NB4 (cell line): ENCODE measurements around the gene PLEKHH3.
"Not testable (repeated sequence)": the region's sequence is repeated elsewhere in the genome, so short reads cannot be mapped to it uniquely, and the experiment has no call there.

Experiments used
- DNase-seq: peaks from one replicate; pipeline ENCODE4 v3.0.0; 2010; ENCODE audit warnings: low read depth
- H3K4me3 ChIP-seq: one replicate; pipeline ENCODE4 v1.5.1; 2011; ENCODE audit warnings: mild to moderate bottlenecking, low read depth, low read length, moderate library complexity
- MYC ChIP-seq: IDR thresholded peaks from 2 replicates; pipeline ENCODE4 v1.6.1; 2011; ENCODE audit warnings: low read depth, low read length
- POLR2A ChIP-seq: IDR thresholded peaks from 2 replicates; pipeline ENCODE4 v1.6.1; 2011; ENCODE audit warnings: mild to moderate bottlenecking; ENCODE audit not compliant: insufficient read length; ENCODE audit errors: extremely low read depth
- TF ChIP-seq, protein P1 (sequence below): IDR thresholded peaks from one replicate; pipeline ENCODE4 v1.5.1; 2012; ENCODE audit warnings: low read depth, low read length
- TF ChIP-seq, protein P2 (sequence below): IDR thresholded peaks from 2 replicates; pipeline ENCODE4 v1.6.1; 2011; ENCODE audit warnings: low read depth, low read length

Gene PLEKHH3

GRCh38 chr17:42672038-42672437 lies 4.8 kb downstream of the PLEKHH3 start:
- DNase-seq = no peak
- TF ChIP-seq, protein P1, sequence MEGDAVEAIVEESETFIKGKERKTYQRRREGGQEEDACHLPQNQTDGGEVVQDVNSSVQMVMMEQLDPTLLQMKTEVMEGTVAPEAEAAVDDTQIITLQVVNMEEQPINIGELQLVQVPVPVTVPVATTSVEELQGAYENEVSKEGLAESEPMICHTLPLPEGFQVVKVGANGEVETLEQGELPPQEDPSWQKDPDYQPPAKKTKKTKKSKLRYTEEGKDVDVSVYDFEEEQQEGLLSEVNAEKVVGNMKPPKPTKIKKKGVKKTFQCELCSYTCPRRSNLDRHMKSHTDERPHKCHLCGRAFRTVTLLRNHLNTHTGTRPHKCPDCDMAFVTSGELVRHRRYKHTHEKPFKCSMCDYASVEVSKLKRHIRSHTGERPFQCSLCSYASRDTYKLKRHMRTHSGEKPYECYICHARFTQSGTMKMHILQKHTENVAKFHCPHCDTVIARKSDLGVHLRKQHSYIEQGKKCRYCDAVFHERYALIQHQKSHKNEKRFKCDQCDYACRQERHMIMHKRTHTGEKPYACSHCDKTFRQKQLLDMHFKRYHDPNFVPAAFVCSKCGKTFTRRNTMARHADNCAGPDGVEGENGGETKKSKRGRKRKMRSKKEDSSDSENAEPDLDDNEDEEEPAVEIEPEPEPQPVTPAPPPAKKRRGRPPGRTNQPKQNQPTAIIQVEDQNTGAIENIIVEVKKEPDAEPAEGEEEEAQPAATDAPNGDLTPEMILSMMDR = no peak
- TF ChIP-seq, protein P2, sequence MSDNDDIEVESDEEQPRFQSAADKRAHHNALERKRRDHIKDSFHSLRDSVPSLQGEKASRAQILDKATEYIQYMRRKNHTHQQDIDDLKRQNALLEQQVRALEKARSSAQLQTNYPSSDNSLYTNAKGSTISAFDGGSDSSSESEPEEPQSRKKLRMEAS = no peak
- TF ChIP-seq MYC (no peak), POLR2A (no peak)
- H3K4me3 ChIP-seq = no peak overlapping the region

GRCh38 chr17:42670789-42671657 lies 5.8 kb downstream of the PLEKHH3 start:
- no peak overlapping the region for H3K4me3 ChIP-seq
- TF ChIP-seq POLR2A (no peak), MYC (no peak)
- TF ChIP-seq, protein P2 = no peak
- TF ChIP-seq, protein P1 = no peak
- DNase-seq = no peak

DNA sequence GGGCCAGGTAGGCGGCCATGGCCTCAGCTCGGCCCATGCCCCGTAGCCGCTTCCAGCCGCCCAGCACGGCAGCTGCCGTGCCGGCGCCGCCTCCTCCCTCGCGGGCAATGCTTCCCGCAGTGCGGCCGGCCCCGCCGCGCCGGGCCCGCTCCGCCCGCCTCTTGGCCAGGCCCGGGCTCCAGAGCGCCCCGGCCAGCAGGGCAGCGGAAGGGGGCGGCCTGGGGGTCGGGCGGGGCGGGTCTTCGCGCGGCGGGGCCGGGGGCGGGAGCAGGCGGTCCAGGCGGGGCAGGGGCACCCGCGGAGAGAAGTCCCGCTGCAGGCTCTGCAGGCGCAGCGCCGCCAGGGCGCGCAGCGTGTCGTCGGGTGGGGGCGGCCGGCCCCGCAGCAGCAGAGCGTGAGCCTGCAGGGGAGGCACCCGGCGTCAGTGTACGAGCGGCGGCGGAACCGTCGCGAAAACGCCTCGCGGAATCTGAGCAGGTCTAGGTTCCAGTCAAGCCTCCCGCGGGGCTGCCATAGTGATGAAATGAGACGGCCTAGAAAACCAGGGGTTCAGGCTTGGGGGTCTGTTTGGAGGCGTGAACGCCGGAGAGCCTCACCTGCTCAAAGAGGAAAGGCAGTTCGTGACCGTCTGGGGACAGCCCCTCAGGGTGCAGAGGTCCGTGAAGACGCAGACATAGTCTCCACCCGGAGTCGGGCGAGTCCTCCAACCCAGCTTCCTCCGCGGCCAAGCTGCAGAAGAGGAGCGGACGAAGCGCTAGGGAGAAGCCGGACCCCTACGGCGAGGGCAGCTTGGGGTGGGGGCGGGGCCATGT lies 6.6 kb downstream of the PLEKHH3 start:
- TF ChIP-seq MYC (no peak), POLR2A (no peak)
- TF ChIP-seq, protein P1 = no peak
- TF ChIP-seq, protein P2 = no peak
- no peak for DNase-seq
- H3K4me3 ChIP-seq = no peak overlapping the region

DNA sequence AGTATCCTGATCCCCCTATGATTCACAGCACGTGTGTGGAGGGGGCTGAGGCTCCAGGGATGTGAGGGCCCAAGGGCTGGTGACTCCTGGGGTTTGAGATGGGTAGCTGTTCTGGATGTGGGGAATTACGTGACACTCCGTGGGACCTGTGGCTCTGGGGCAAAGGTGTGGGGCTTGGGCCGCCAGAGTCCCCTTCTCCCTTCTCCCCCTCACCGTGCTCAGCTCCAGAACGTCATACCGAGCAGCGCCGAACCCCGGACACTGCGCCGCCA lies 7.2 kb downstream of the PLEKHH3 start:
- TF ChIP-seq MYC (no peak), POLR2A (no peak)
- TF ChIP-seq, protein P2 = no peak
- TF ChIP-seq, protein P1 = no peak
- no peak overlapping the region for H3K4me3 ChIP-seq
- DNase-seq = no peak

- TF ChIP-seq, protein P1 = no peak
- TF ChIP-seq MYC (no peak), POLR2A (no peak)
- TF ChIP-seq, protein P2 = no peak
- peak; percentile 14 for DNase-seq
- no peak overlapping the region for H3K4me3 ChIP-seq
Observed at GRCh38 chr17:42667088-42667951, 9.5 kb downstream of the PLEKHH3 start.

- DNase-seq, H3K4me3 ChIP-seq: not testable (repeated sequence)
Observed at GRCh38 chr17:42666126-42666525, 10.7 kb downstream of the PLEKHH3 start.
